ENCODE measurements around the gene RNF121.

The RNF121 gene

DNA sequence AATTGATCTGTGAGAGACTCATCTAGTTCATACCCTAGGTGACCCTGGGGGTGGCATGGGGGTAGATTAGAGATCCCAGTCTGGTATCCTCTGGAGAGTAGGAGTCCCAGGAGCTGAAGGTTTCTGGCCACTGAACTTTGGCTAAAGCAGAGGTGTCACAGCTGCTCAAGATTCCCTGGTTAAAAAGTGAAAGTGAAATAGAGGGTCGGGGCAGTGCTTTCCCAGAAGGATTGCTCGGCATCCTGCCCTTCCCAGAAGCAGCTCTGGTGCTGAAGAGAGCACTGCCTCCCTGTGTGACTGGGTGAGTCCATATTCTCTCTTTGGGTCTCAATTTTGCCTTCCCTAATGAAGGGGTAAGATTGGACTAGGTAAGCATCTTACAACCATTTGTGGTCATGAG, 70.5 kb downstream of the RNF121 start:
- TF ChIP-seq, protein P1, sequence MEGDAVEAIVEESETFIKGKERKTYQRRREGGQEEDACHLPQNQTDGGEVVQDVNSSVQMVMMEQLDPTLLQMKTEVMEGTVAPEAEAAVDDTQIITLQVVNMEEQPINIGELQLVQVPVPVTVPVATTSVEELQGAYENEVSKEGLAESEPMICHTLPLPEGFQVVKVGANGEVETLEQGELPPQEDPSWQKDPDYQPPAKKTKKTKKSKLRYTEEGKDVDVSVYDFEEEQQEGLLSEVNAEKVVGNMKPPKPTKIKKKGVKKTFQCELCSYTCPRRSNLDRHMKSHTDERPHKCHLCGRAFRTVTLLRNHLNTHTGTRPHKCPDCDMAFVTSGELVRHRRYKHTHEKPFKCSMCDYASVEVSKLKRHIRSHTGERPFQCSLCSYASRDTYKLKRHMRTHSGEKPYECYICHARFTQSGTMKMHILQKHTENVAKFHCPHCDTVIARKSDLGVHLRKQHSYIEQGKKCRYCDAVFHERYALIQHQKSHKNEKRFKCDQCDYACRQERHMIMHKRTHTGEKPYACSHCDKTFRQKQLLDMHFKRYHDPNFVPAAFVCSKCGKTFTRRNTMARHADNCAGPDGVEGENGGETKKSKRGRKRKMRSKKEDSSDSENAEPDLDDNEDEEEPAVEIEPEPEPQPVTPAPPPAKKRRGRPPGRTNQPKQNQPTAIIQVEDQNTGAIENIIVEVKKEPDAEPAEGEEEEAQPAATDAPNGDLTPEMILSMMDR (IDR thresholded peaks at IDR 0.05; ENCODE audit: low read depth, low read length), result no peak
- H3K4me3 ChIP-seq (ENCODE audit: low read depth, low read length), result no peak overlapping the region

DNA sequence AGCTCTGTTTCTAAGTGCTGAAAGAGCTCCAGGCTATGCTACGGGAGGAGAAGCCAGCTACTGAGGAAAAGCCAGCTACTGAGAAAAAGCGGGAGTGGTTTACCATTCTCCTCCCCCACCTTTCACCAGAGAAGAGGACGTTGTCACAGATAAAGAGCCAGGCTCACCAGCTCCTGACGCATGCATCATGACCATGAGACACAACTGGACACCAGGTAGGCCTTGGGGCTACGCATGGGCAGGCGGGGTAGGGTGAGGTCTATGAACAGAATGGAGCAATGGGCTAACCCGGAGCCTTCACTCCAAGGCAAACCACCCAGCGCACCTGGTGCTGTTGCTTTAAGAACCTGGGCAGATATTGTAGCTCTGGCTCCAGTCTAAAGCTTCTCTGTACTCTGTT, 71.0 kb downstream of the RNF121 start:
- H3K4me3 ChIP-seq (ENCODE audit: low read depth, low read length), result no peak overlapping the region
- TF ChIP-seq, protein P1 (IDR thresholded peaks at IDR 0.05; ENCODE audit: low read depth, low read length), result no peak

DNA sequence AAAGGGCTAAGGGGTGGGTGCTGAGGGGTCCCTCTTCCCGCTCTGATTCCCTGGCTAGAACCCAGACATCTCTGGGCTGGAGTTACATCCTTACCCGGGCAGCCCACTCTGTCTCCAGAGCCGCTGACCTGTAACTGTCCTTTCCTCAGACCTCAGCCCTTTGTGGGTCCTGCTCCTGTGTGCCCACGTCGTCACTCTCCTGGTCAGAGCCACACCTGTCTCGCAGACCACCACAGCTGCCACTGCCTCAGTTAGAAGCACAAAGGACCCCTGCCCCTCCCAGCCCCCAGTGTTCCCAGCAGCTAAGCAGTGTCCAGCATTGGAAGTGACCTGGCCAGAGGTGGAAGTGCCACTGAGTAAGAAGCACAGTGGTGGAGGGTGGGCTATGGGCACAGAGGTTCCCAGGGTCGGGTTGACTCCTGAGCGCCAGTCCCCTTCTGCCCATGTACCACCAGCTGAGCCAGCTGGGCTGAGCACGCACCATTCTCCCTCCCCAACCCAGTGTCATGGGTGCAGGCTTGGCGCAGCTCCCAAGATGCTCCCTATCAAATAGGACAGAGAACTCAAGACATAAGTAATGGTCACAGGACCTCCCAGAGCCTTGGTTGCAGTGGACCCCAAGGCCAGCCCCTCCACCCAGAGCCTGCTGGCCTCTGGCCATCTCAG, 71.5 kb downstream of the RNF121 start:
- TF ChIP-seq, protein P1 (IDR thresholded peaks at IDR 0.05; ENCODE audit: low read depth, low read length), result no peak
- H3K4me3 ChIP-seq (ENCODE audit: low read depth, low read length), result no peak overlapping the region

DNA sequence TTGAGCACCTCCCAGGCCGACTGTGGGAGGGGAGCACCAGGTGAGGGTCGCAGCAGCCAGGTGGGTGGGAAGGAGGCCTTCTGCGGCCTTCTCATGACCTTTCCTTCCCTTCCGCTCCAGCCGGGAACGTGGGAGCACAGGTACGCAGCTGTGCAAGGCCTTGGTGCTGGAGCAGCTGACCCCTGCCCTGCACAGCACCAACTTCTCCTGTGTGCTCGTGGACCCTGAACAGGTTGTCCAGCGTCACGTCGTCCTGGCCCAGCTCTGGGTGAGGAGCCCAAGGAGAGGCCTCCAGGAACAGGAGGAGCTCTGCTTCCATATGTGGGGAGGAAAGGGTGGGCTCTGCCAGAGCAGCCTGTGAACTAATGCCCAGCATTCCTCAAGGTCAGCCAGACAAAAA, 72.4 kb downstream of the RNF121 start:
- TF ChIP-seq, protein P1 (IDR thresholded peaks at IDR 0.05; ENCODE audit: low read depth, low read length), result no peak
- no peak overlapping the region for H3K4me3 ChIP-seq (ENCODE audit: low read depth, low read length)

DNA sequence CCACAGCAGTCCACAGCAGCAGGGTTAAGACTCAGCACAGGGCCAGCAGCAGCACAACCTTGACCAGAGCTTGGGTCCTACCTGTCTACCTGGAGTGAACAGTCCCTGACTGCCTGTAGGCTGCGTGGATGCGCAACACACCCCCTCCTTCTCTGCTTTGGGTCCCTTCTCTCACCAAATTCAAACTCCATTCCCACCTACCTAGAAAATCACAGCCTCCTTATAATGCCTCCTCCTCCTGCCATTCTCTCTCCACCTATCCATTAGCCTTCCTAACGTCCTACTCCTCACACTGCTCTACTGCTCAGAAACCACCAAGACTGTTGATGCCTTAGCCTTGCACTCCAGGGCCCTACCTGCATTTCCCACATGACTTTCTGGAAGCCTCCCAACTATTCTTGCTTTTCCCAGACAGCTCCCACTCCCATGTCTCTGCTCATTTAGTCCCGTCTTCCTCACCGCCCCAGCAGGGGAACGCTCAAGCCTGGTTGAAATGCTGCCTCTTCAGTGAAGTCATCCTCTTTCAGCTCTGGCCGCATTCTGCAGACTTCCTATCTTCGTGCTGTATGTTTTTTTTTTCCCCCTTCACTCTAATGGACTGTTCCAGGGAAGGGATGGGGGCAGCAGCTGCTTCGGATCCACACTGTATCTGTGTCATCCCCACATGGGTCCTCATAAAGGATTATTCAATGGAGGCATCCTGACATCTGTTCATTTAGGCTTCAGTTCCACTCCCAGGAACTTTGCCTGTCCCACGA, 73.2 kb downstream of the RNF121 start:
- TF ChIP-seq, protein P1 (IDR thresholded peaks at IDR 0.05; ENCODE audit: low read depth, low read length), result no peak
- H3K4me3 ChIP-seq (ENCODE audit: low read depth, low read length), result no peak overlapping the region

DNA sequence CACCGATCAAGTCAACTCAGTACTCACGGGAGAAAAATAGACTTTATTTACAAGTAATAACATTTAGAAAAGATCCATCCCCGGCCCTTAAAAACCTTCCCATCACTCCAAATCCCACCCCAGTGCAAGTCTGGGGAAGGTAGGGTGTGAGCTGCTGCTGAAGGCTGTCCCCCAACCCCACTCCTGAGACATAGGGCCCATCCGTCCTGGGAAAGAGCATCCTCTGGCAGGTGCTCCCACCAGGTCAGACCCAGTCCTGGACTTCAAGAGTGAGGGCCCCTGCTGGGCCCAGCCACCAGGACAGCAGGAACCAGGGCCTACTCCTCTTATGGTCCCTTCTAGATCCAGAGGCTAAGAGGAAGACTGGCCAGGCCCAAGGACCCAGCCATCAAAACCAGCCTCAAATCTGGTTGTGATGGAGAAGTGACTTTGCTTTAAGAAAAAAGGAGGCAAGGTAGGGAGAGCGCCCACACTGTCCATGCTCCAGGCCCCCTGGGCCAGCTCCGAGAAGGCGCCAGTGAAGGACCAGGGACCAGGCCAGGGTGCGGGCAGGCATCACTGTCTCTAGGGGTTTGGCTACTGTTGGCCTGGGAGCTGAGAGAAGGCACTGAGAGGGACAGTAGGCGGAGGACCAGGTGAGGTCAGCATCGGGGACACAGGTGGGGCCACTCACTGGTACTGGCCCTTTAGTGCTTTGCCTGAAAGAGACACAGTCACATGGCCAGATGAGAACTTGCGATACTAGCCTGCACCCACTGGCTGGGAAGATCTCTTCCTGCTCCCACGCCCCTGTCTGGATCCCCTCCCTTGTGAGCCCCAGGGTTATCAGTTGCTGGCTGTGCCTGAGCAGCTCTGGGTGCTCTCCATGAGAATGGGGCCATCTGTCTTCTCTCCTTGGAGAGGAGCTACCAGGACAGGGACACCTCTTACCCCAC, 74.3 kb downstream of the RNF121 start:
- no peak overlapping the region for H3K4me3 ChIP-seq (ENCODE audit: low read depth, low read length)
- TF ChIP-seq, protein P1 (IDR thresholded peaks at IDR 0.05; ENCODE audit: low read depth, low read length), result no peak

Measured in WI38 (cell line).